ENCODE measurements around the gene CAPN10. TPM values are rescaled to one million over a fixed set of nuclear protein-coding genes. Genes with fewer than 3 reads are reported as not detected.
"Not testable (repeated sequence)": the region's sequence is repeated elsewhere in the genome, so short reads cannot be mapped to it uniquely, and the experiment has no call there.

CAPN10 gene
- total RNA-seq, 1 donor from 2014 or later: 24.9 TPM

DNA sequence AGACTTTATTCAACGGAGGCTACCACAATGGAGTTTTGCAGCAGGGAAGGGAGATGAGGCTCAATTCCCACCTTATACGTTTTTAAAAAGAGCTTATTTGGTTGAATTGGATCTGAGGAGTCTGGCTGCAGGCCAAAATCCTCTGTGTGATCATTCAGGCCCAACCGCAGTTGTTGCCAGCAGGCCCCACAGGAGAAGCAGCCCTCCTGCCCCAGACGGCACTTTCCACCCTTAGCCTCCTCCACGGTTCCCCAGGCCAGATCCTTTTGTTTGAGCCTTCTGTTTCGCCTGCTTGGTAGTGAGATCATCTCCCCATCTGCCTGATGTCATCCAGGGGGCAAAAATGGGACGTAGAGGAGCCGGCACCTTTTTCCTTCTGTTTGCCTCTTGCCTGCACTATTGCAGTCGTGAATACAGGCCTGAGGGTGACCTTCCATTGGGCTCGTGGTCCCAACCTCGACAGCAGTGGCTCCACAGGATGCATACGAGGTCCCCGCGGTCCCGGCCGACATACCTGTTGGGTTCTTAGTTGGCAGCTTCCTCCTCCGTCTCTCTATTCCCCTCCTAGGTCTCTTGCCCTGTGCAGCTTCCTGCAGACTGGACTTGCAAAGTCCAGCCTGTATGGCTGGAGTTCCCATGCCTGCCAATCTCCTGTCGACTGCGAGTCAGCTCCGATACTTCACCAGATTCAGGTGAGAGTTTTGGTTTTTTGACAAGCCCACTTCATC lies 29.4 kb downstream of the CAPN10 start:
- H3K4me3 Mint-ChIP-seq (ENCODE audit: unreplicated experiment): no peak overlapping the region
- TF ChIP-seq CTCF (IDR thresholded peaks at IDR 0.05; ENCODE audit: insufficient read depth, low read depth, low read length) (no peak), EZH2 (IDR thresholded peaks at IDR 0.05; ENCODE audit: insufficient read depth, low read length) (no peak)
- peak; percentile 6 for DNase-seq (ENCODE audit: low read depth)
- Histone ChIP-seq H3K4me3 (ENCODE audit: insufficient read depth, low read depth, low read length) (no peak overlapping the region), H3K27ac (ENCODE audit: low read depth, low read length) (no peak overlapping the region), H3K9ac (ENCODE audit: low read length) (no peak overlapping the region), H3K9me3 (ENCODE audit: insufficient read depth, low read depth, low read length) (no peaks in the 10 kb centered on the region), H3K79me2 (ENCODE audit: insufficient read depth, low read length) (no peaks in the 10 kb centered on the region), H4K20me1 (ENCODE audit: insufficient read depth, low read length) (no peaks in the 10 kb centered on the region), H3K4me1 (ENCODE audit: insufficient read depth, low read length) (no peaks in the 10 kb centered on the region), H3K36me3 (ENCODE audit: insufficient read depth, low read length) (no peaks in the 10 kb centered on the region), H3K27me3 (ENCODE audit: insufficient read depth, low read length) (no peaks in the 10 kb centered on the region), H2AFZ (ENCODE audit: low read depth, low read length) (no peak overlapping the region), H3K4me2 (ENCODE audit: low read length) (no peak overlapping the region)
- FAIRE-seq: no peak
- peaks cover 5% of the 10 kb centered on the region for H3K9me3 Mint-ChIP-seq (ENCODE audit: unreplicated experiment)
- peaks cover 2% of the 10 kb centered on the region for H3K27me3 Mint-ChIP-seq (ENCODE audit: low read depth, unreplicated experiment)
- H3K27ac Mint-ChIP-seq (ENCODE audit: unreplicated experiment): no peak overlapping the region
- H3K4me1 Mint-ChIP-seq (ENCODE audit: low read depth, unreplicated experiment): no peaks in the 10 kb centered on the region
- H3K36me3 Mint-ChIP-seq (ENCODE audit: low read depth, unreplicated experiment): peaks cover 18% of the 10 kb centered on the region

- H3K9me3 Mint-ChIP-seq (ENCODE audit: unreplicated experiment); H4K20me1 ChIP-seq (ENCODE audit: insufficient read depth, low read length); H3K9me3 ChIP-seq (ENCODE audit: insufficient read depth, low read depth, low read length); H3K27ac ChIP-seq (ENCODE audit: low read depth, low read length); H3K27ac Mint-ChIP-seq (ENCODE audit: unreplicated experiment); H3K4me1 ChIP-seq (ENCODE audit: insufficient read depth, low read length); H3K27me3 Mint-ChIP-seq (ENCODE audit: low read depth, unreplicated experiment); H3K4me2 ChIP-seq (ENCODE audit: low read length); H2AFZ ChIP-seq (ENCODE audit: low read depth, low read length); H3K79me2 ChIP-seq (ENCODE audit: insufficient read depth, low read length); DNase-seq (ENCODE audit: low read depth); H3K4me3 ChIP-seq (ENCODE audit: insufficient read depth, low read depth, low read length); H3K4me3 Mint-ChIP-seq (ENCODE audit: unreplicated experiment); H3K36me3 ChIP-seq (ENCODE audit: insufficient read depth, low read length); H3K9ac ChIP-seq (ENCODE audit: low read length); H3K27me3 ChIP-seq (ENCODE audit: insufficient read depth, low read length); H3K4me1 Mint-ChIP-seq (ENCODE audit: low read depth, unreplicated experiment); FAIRE-seq: not testable (repeated sequence)
- H3K36me3 Mint-ChIP-seq (ENCODE audit: low read depth, unreplicated experiment): peaks cover 11% of the 10 kb centered on the region
Observed at GRCh38 chr2:240616860-240617666, 30.5 kb downstream of the CAPN10 start.

DNA sequence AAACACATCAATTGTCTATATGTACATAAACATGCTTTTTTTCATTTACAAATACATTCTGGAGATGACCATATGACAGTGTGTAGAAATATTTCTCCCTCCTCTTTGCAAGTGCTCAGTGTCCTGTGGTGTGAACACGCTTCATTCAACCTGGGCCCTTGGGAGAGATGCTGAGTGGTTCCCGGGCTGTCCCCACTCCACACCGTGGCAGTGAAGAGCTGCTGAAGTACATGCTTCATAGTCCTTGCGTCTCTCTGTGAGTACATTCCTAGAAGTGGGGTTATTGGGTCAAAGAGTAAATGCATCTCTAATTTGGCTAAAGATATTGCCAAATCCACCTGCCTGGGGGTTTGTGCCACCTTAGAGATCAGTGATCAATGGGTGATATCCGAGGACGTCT lies 32.2 kb downstream of the CAPN10 start:
- Histone ChIP-seq H3K9me3 (ENCODE audit: insufficient read depth, low read depth, low read length) (no peaks in the 10 kb centered on the region), H3K27ac (ENCODE audit: low read depth, low read length) (no peak overlapping the region), H3K9ac (ENCODE audit: low read length) (no peak overlapping the region), H4K20me1 (ENCODE audit: insufficient read depth, low read length) (no peaks in the 10 kb centered on the region), H3K36me3 (ENCODE audit: insufficient read depth, low read length) (no peaks in the 10 kb centered on the region), H3K79me2 (ENCODE audit: insufficient read depth, low read length) (no peaks in the 10 kb centered on the region), H3K4me2 (ENCODE audit: low read length) (no peak overlapping the region), H3K4me1 (ENCODE audit: insufficient read depth, low read length) (peaks cover 3% of the 10 kb centered on the region), H2AFZ (ENCODE audit: low read depth, low read length) (no peak overlapping the region), H3K4me3 (ENCODE audit: insufficient read depth, low read depth, low read length) (no peak overlapping the region), H3K27me3 (ENCODE audit: insufficient read depth, low read length) (no peaks in the 10 kb centered on the region)
- peaks cover 6% of the 10 kb centered on the region for H3K4me1 Mint-ChIP-seq (ENCODE audit: low read depth, unreplicated experiment)
- H3K36me3 Mint-ChIP-seq (ENCODE audit: low read depth, unreplicated experiment): peaks cover 11% of the 10 kb centered on the region
- TF ChIP-seq EZH2 (IDR thresholded peaks at IDR 0.05; ENCODE audit: insufficient read depth, low read length) (no peak), CTCF (IDR thresholded peaks at IDR 0.05; ENCODE audit: insufficient read depth, low read depth, low read length) (no peak)
- peaks cover 5% of the 10 kb centered on the region for H3K9me3 Mint-ChIP-seq (ENCODE audit: unreplicated experiment)
- FAIRE-seq (no peak), DNase-seq (ENCODE audit: low read depth) (no peak)
- no peak overlapping the region for H3K4me3 Mint-ChIP-seq (ENCODE audit: unreplicated experiment)
- H3K27ac Mint-ChIP-seq (ENCODE audit: unreplicated experiment): no peak overlapping the region
- no peaks in the 10 kb centered on the region for H3K27me3 Mint-ChIP-seq (ENCODE audit: low read depth, unreplicated experiment)
